ENCODE data around the gene PGS1.

PGS1 gene

GRCh38 chr17:78425429-78425828, 47.0 kb downstream of the PGS1 start:
- H3K4me3 ChIP-seq (ENCODE audit: control insufficient read depth, low read depth, low read length), result no peak overlapping the region
- no peak for TF ChIP-seq CTCF (IDR thresholded peaks at IDR 0.05; ENCODE audit: control insufficient read depth, insufficient read depth, low read depth, low read length, missing control alignments)
- DNase-seq (ENCODE audit: low read depth), result no peak

- TF ChIP-seq CTCF (IDR thresholded peaks at IDR 0.05; ENCODE audit: control insufficient read depth, insufficient read depth, low read depth, low read length, missing control alignments), result no peak
- H3K4me3 ChIP-seq (ENCODE audit: control insufficient read depth, low read depth, low read length), result no peak overlapping the region
- DNase-seq (ENCODE audit: low read depth), result no peak
These were observed 47.9 kb downstream of the PGS1 start for GRCh38 chr17:78426293-78426879.

- H3K4me3 ChIP-seq (ENCODE audit: control insufficient read depth, low read depth, low read length), result no peak overlapping the region
- TF ChIP-seq CTCF (IDR thresholded peaks at IDR 0.05; ENCODE audit: control insufficient read depth, insufficient read depth, low read depth, low read length, missing control alignments), result no peak
- no peak for DNase-seq (ENCODE audit: low read depth)
These were observed 48.7 kb downstream of the PGS1 start for GRCh38 chr17:78427140-78427539.

GRCh38 chr17:78428025-78428575, 49.7 kb downstream of the PGS1 start:
- no peak for DNase-seq (ENCODE audit: low read depth)
- no peak for TF ChIP-seq CTCF (IDR thresholded peaks at IDR 0.05; ENCODE audit: control insufficient read depth, insufficient read depth, low read depth, low read length, missing control alignments)
- H3K4me3 ChIP-seq (ENCODE audit: control insufficient read depth, low read depth, low read length), result no peak overlapping the region

GRCh38 chr17:78428836-78429617, 50.6 kb downstream of the PGS1 start:
- no peak overlapping the region for H3K4me3 ChIP-seq (ENCODE audit: control insufficient read depth, low read depth, low read length)
- no peak for TF ChIP-seq CTCF (IDR thresholded peaks at IDR 0.05; ENCODE audit: control insufficient read depth, insufficient read depth, low read depth, low read length, missing control alignments)
- no peak for DNase-seq (ENCODE audit: low read depth)

- H3K4me3 ChIP-seq (ENCODE audit: control insufficient read depth, low read depth, low read length), result no peak overlapping the region
- DNase-seq (ENCODE audit: low read depth), result no peak
- no peak for TF ChIP-seq CTCF (IDR thresholded peaks at IDR 0.05; ENCODE audit: control insufficient read depth, insufficient read depth, low read depth, low read length, missing control alignments)
These were observed 51.2 kb downstream of the PGS1 start for GRCh38 chr17:78429618-78429995.
